Stimulated activated CD8-positive, alpha-beta memory T cell treated with anti-CD3 and anti-CD28 coated beads, Interleukin-15, amount 100 ng/mL, for 48 hours (primary cell): ENCODE results near the gene ZNF654.
"Not testable (repeated sequence)": the region's sequence is repeated elsewhere in the genome, so short reads cannot be mapped to it uniquely, and the experiment has no call there.

Experiments used
- DNase-seq, 2 donors: peaks; one replicate each; pipeline ENCODE4 v3.0.0-alpha.2; 2020; ENCODE audit warnings: low read depth in 2 of 2

ZNF654 gene

DNA sequence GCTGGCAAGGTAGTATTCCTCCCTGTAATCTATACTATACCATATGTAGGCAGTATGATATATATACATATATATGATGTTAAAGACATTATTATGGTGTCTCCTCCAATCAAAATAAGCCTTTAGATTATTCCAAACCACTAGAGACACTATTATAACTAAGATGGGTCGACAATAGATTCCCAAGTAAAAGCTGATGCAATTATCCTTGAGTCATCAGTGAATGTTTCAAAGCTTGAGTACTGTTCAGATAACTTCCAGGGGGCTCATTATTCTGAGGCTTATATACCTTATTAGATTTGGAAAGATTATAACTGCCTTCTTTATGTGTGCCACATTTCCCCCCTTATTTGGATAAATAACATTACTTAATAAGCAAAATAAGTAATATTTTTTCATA, 78.8 kb downstream of the ZNF654 start:
- DNase-seq, result no peak

DNA sequence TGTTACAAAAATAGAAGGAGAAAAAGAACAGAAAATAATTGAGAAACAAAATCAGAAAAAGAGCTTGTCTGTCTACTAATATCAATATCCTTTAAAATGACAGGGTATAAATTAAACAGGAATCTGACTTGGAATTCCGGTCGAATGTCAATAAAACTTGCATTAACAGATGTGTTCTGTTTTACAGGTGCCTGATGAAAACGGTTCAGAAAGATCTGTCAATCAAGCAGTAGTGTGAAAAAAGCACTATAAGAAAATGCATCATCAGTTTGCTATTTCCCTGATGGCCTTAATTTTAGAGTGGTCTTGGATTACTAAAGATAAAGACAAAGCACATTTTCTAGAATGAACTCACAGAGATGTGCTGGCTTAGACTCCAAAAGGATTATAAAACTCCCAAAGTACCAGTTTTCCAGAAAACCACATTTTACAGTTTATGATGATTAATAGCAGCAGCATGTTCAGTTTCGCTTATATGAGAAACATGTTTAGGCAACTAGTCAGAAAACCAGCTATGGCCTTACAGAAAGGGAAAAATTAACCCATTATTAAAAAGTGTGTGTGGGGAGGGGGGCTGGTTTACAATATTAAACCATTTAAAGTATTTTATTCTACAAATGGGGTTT, 82.5 kb downstream of the ZNF654 start:
- DNase-seq, result no peak

GRCh38 chr3:88142094-88142624, 83.1 kb downstream of the ZNF654 start:
- DNase-seq, result no peak

DNA sequence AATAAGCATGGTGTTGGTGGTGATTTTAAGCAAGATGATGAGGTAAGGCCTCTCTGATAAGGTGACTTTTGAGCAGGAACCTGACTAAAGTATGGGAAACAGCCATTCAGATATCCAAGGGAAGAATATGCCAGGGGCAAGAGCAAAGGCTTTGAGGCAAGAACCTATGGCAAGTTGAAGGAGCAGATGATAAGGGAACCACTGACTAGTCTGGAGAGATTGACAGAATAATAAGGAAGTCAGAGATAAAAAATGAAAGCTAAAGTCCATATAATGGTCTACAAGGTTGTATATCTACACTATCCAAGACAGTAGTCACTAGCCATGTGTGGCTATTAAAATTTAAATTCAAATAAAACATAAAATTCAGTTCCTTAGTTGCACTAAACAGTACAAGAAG, 88.2 kb downstream of the ZNF654 start:
- no peak for DNase-seq

GRCh38 chr3:88148651-88149050, 89.6 kb downstream of the ZNF654 start:
- DNase-seq, result no peak

DNA sequence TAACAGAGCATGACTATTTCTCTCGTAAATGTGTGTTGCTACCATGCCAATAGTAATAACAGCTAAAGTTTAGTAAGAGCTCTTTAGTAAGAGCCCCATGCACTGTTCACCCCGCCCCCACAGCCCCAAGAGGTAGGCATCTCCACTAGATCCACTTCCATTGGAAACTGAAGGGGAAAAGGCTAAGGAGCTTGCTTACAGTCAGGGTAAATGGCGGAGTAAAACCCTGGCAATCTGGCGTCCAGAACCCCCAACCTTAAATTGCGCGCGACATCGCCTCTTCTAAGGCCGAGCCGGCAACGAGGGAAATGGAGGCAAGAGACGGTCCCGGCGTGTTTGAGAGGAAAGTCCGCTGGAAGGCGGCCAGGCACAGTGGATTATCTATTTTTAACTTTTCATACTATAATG, 90.0 kb downstream of the ZNF654 start:
- peak; percentile 10 to 14 for DNase-seq

DNA sequence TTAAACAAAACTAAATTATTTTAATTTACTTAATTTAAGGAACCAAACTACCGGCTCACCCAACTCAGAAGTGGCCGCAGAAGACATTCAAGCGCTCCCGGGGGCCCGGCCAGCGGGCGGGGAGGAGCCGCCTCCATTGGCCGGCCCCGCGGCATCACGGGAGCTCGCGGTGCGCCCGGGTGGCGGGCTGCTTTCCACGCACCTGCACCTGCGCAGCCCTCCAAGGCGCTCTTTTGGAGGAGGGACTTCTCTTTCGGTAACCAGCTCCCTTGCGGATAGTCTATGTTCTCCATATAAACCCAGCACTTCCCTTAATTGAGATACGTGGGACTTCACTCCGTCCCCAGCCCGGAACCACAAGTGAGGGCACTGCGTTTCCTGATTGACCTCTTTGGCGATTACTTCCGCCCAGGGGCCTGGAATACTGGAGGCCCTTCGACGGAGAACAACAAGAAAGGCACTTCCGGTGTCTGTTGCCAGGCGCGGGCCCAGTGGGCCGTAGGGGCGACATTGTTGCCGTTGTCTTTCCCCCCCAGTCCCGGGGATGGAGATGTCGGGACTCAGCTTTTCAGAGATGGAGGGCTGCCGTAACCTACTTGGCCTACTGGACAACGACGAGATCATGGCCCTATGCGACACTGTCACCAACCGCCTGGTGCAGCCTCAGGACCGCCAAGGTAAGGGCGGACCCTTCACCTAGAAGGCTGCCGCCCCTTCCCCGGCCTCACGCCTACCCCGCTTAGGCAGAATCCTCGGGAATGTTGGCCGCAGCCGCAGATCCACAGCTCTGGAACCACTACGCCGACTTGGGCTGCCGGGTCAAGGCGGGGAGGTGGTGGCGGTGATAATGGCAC, 90.7 kb downstream of the ZNF654 start, which contains the start of gene C3orf38:
C3orf38 (plus strand) TSS at position 451 of the 854 bp plus-strand sequence; CDS start at position 545, 94 bp downstream.
- DNase-seq, result peak; percentile 67 to 68

DNA sequence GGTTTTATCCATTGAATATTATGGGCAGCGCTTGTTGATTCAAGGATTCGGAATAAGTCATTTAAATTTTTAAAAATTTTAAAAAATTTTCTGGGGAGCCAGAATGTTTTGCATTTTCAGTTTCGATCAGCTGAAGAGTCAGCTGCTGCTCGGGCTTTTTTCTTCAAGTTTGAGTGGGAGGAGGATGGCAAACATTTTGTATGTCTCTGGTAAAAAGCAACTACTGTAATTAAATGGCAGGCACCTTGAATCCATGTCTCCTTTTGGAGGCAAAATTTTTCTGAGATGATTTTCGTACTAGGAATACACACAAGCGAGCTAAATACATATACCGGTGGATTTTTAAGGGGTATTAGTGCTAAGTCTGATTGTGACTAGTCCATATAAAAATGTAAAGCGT, 91.3 kb downstream of the ZNF654 start:
- DNase-seq, result no peak

GRCh38 chr3:88150806-88151205, 91.8 kb downstream of the ZNF654 start:
- no peak for DNase-seq

GRCh38 chr3:88151358-88151757, 92.3 kb downstream of the ZNF654 start:
- no peak for DNase-seq

DNA sequence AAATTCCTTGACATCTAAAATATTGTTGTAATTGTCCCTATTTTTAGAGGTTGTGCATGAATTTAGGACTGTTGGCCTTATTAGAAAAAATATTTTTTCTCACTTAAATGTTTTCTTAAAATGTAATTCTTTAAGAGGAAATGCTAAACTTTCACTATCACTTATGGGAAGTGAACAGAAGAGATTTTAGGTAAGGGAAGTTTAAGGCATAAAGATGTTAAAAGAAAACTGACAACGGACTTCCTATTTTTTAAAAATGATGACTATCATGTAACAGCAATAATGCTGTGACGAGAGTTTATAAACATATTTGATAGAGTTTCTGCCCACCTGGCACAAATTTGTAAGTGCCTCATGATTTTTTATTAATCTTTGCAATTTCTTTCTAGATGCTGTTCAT, 93.8 kb downstream of the ZNF654 start:
- no peak for DNase-seq

DNA sequence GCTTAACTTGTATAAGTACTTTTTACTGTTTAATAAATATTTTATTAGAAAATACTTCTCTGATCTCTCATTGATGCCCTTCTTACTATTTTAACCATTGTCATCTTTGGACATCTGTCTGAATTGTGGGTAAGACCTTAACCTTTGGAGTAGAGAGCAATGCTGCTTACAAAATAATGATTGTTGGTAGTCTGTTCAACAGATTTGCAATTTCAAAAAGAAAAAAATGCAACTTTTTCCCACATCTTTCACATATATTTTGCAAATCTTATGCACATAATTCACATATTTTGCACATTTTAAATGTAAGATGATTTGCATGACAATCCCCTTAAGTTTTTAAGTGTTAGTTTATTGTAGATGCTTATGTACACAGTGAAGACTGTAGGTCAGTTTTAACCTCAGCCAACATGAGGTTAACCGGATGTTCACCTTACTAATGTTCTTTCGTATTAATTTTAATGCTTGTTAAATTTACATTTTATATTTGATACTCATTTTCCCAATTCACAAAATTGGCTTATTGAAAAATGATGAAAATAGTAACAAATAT, 107.4 kb downstream of the ZNF654 start:
- DNase-seq, result no peak

DNA sequence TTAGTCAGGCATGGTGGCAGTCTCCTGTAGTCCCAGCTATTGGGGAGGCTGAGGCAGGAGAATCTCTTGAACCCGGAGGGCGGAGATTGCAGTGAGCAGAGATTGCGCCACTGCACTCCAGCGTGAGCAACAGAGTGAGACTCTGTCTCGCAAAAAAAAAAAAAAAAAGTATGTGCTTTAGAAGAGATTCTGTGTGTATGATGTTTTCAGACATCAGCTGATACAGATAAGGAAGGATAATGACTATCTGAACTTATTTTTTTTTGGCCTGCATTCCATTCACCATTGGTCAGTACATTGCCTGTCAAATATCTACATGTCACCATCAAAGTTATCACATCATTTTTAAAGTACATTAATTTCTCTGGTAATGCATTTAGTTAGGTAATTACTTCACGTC, 108.1 kb downstream of the ZNF654 start:
- DNase-seq, result no peak

GRCh38 chr3:88167704-88168103, 108.6 kb downstream of the ZNF654 start:
- DNase-seq, result no peak

- DNase-seq, result no peak
These were observed 109.1 kb downstream of the ZNF654 start for GRCh38 chr3:88168171-88168570.

DNA sequence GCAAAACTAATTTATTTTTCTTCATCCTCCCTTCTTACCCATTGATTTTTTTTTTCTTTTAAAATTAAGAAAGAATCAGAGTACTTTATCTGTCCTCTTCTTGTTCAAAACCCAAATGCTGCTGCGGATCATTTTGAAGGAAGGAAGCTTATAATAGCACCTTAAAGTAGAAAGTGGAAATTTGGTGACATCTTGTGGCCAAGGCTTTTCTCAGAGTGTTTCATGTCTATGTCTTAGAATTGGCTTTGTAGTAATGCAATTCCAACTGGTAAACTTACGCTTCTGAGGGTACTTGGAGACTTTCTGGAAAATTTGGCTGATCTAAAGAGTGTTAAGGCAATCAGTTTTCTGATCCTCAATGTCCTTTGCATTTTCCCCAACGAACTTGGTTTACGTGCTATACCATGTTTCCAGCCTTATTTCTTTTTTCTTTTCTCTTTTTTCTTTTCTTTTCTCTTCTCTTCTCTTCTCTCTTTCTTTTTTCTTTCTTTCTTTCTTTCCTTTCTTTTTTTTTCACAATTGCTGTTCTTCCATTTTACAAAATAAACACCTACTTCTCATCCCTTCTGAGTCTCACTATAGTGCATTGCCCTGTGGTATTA, 121.4 kb downstream of the ZNF654 start:
- no peak for DNase-seq

DNA sequence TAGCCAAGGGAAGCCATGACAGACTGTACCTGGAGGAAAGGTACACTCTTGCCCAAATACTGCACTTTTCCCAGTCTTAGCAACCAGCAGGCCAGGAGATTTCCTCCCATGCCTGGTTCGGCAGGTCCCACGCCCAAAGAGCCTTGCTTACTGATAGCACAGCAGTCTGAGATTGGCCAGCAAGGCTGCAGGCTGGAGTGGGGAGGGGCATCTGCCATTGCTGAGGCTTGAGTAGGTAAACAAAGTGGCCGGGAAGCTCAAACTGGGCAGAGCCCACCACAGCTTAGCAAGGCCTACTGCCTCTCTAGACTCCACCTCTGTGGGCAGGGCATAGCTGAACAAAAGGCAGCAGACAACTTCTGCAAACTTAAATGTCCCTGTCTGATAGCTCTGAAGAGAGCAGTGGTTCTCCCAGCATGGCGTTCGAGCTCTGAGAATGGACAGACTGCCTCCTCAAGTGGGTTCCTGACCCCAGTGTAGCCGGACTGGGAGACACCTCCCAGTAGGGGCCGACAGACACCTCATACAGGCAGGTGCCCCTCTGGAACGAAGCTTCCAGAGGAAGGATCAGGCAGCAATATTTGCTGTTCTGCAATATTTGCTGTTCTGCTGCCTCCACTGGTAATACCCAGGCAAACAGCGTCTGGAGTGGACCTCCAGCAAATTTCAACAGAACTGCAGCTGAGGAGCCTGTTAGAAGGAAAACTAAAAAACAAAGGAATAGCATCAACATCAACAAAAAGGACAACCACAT, 123.3 kb downstream of the ZNF654 start:
- not testable (repeated sequence) for DNase-seq

DNA sequence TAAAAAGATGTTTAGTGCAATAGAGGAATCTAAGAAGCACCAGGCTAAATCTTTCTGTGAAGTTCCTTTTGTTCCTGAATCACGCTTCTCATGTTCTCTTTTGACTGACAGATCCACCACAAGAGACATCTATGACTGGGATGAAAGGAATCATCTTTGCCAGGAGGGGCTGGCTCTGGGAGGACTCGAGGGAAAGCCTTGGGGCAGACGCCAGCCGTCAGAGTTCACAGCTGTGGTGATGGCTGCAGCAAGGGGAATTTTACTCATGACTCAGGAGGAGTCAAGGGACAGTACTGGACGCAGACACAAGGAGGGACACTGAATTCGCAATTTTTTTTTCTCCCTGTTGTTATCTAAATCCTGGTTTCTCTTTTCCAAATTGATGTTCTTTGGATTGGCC, 129.4 kb downstream of the ZNF654 start:
- DNase-seq, result no peak

DNA sequence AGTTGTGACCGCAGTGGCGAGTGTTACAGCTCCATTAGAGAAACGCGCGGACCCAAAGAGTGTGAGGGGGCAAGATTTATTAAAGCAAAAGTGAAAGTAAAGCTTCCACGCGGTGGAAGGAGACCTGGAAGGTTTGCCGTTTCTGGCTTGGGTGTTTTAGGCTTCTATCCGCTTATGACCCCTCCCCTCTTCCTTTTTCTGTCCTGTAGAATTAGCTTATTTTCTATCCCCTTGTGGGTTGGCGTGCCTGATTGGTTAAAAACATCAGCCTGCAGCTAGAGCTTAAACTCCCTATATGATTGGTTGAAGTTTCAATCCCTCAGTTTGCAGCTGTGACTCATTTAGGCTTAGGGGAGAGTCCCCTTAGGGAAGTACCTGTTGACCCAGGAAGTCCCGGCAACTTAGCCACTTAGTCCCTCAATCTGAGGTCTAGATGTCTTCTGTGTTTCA, 130.3 kb downstream of the ZNF654 start:
- DNase-seq, result no peak

- DNase-seq, result no peak
These were observed 132.9 kb downstream of the ZNF654 start for GRCh38 chr3:88191872-88192409.

GRCh38 chr3:88192631-88193030, 133.6 kb downstream of the ZNF654 start:
- DNase-seq, result no peak
